Hepatocyte (in vitro differentiated cells): ENCODE results near the gene CRIM1.

ENCODE experiments used
- EZH2 ChIP-seq: fragments of 200-600 bp; sonication (generic); IDR thresholded peaks from 2 replicates; pipeline ENCODE4 v1.6.1; 2016; ENCODE audit warnings: antibody characterized with exemption, mild to moderate bottlenecking, borderline replicate concordance
- EZH2phosphoT487 ChIP-seq: fragments of 200-600 bp; sonication (generic); IDR thresholded peaks from one replicate; pipeline ENCODE4 v1.6.1; 2018; ENCODE audit warnings: antibody characterized with exemption, mild to moderate bottlenecking, low read depth, moderate library complexity; ENCODE audit not compliant: unreplicated experiment, severe bottlenecking
- TF ChIP-seq, protein P1 (sequence below): fragments of 200-600 bp; sonication (generic); IDR thresholded peaks from 2 replicates; pipeline ENCODE4 v1.5.1; 2016; ENCODE audit warnings: antibody characterized with exemption, mild to moderate bottlenecking; ENCODE audit not compliant: poor library complexity

GRCh38 chr2:36500072-36500471 lies 144.5 kb downstream of the CRIM1 start:
- TF ChIP-seq EZH2 (no peak), EZH2phosphoT487 (no peak)
- TF ChIP-seq, protein P1, sequence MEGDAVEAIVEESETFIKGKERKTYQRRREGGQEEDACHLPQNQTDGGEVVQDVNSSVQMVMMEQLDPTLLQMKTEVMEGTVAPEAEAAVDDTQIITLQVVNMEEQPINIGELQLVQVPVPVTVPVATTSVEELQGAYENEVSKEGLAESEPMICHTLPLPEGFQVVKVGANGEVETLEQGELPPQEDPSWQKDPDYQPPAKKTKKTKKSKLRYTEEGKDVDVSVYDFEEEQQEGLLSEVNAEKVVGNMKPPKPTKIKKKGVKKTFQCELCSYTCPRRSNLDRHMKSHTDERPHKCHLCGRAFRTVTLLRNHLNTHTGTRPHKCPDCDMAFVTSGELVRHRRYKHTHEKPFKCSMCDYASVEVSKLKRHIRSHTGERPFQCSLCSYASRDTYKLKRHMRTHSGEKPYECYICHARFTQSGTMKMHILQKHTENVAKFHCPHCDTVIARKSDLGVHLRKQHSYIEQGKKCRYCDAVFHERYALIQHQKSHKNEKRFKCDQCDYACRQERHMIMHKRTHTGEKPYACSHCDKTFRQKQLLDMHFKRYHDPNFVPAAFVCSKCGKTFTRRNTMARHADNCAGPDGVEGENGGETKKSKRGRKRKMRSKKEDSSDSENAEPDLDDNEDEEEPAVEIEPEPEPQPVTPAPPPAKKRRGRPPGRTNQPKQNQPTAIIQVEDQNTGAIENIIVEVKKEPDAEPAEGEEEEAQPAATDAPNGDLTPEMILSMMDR: no peak
